H7 (cell line): ENCODE data around the gene IRX3. TPM values are rescaled to one million over a fixed set of nuclear protein-coding genes. Genes with fewer than 3 reads are reported as not detected.
A peak's percentile ranks its signal among the peaks of the same experiment; 100 is the strongest.

Experiments used
- DNase-seq: peaks from one replicate; pipeline ENCODE4 v3.0.0; 2012
- H3K27me3 ChIP-seq: 2 replicates; pipeline ENCODE4 v1.6.0; 2011; ENCODE audit warnings: mild to moderate bottlenecking, low read length; ENCODE audit not compliant: control insufficient read depth, insufficient read depth
- H3K36me3 ChIP-seq: replicated peaks from 2 replicates; pipeline ENCODE4 v1.5.1; 2011; ENCODE audit warnings: low read length; ENCODE audit not compliant: control insufficient read depth, insufficient read depth
- H3K4me3 ChIP-seq: 2 replicates; pipeline ENCODE4 v1.5.1; 2011; ENCODE audit warnings: low read depth, mild to moderate bottlenecking, control low read depth, low read length, moderate library complexity; ENCODE audit not compliant: insufficient read depth
- total RNA-seq: library from RNA; depleted of rRNA; stranded (reverse); fragments of >200 nt; shearing (Covaris generic); gene quantifications from 2 replicates; pipeline ENCODE4 v1.2.3, GENCODE V29; 2014

Gene IRX3
- total RNA-seq, 1 experiment from 2014 or later = 4.1 TPM

- no peak overlapping the region for H3K4me3 ChIP-seq
- no peaks in the 10 kb centered on the region for H3K27me3 ChIP-seq
- DNase-seq = peak; percentile 79
- H3K36me3 ChIP-seq = no peaks in the 10 kb centered on the region
Observed at GRCh38 chr16:54242199-54242598, 44.4 kb downstream of the IRX3 start.

GRCh38 chr16:54241525-54241924, 45.1 kb downstream of the IRX3 start:
- Histone ChIP-seq H3K27me3 (no peaks in the 10 kb centered on the region), H3K4me3 (no peak overlapping the region), H3K36me3 (no peaks in the 10 kb centered on the region)
- DNase-seq = no peak

- no peak overlapping the region for H3K4me3 ChIP-seq
- no peaks in the 10 kb centered on the region for H3K36me3 ChIP-seq
- DNase-seq = no peak
- H3K27me3 ChIP-seq = no peaks in the 10 kb centered on the region
Observed at GRCh38 chr16:54240271-54241129, 46.1 kb downstream of the IRX3 start.

GRCh38 chr16:54239456-54239855, 47.1 kb downstream of the IRX3 start:
- DNase-seq = no peak
- Histone ChIP-seq H3K4me3 (no peak overlapping the region), H3K27me3 (no peaks in the 10 kb centered on the region), H3K36me3 (no peaks in the 10 kb centered on the region)

GRCh38 chr16:54236773-54237172, 49.8 kb downstream of the IRX3 start:
- no peak overlapping the region for H3K4me3 ChIP-seq
- H3K27me3 ChIP-seq = no peaks in the 10 kb centered on the region
- DNase-seq = no peak
- H3K36me3 ChIP-seq = no peaks in the 10 kb centered on the region

GRCh38 chr16:54233615-54234014, 53.0 kb downstream of the IRX3 start:
- no peak overlapping the region for H3K4me3 ChIP-seq
- DNase-seq = no peak
- H3K36me3 ChIP-seq = no peaks in the 10 kb centered on the region
- no peaks in the 10 kb centered on the region for H3K27me3 ChIP-seq
